Loucy (cell line): ENCODE results near the gene LRP10.

Experiments used
- H2AFZ ChIP-seq: fragments of 200-600 bp; sonication (generic); 2 replicates; pipeline ENCODE4 v1.6.0; 2016; ENCODE audit warnings: antibody characterized with exemption, mild to moderate bottlenecking, low read length, moderate library complexity
- H3F3A ChIP-seq: fragments of 200-600 bp; 2 replicates; pipeline ENCODE4 v1.6.0; 2016; ENCODE audit warnings: antibody characterized with exemption, low read depth, mild to moderate bottlenecking
- H3K27me3 ChIP-seq: fragments of 200-600 bp; sonication (generic); 2 replicates; pipeline ENCODE4 v1.6.1; 2014; ENCODE audit warnings: low read length, mild to moderate bottlenecking; ENCODE audit not compliant: insufficient read depth, poor library complexity, severe bottlenecking
- H3K36me3 ChIP-seq: fragments of 200-600 bp; sonication (generic); 2 replicates; pipeline ENCODE4 v1.6.1; 2016; ENCODE audit warnings: low read length; ENCODE audit not compliant: insufficient read depth
- H3K4me1 ChIP-seq: fragments of 200-600 bp; sonication (generic); 2 replicates; pipeline ENCODE4 v1.5.1; 2014; ENCODE audit warnings: low read length, mild to moderate bottlenecking; ENCODE audit not compliant: insufficient read depth, poor library complexity, severe bottlenecking
- H3K4me2 ChIP-seq: fragments of 200-600 bp; sonication (generic); 2 replicates; pipeline ENCODE4 v1.6.0; 2014; ENCODE audit warnings: antibody characterized with exemption, low read length, low read depth, mild to moderate bottlenecking; ENCODE audit not compliant: poor library complexity, severe bottlenecking
- H3K4me3 ChIP-seq: fragments of 200-600 bp; sonication (generic); 2 replicates; pipeline ENCODE4 v1.5.1; 2014; ENCODE audit warnings: low read length, mild to moderate bottlenecking, mixed read lengths; ENCODE audit not compliant: poor library complexity, severe bottlenecking
- H3K79me2 ChIP-seq: fragments of 200-600 bp; sonication (generic); 2 replicates; pipeline ENCODE4 v1.6.1; 2014; ENCODE audit warnings: low read length; ENCODE audit not compliant: insufficient read depth
- H3K9ac ChIP-seq: fragments of 200-600 bp; sonication (generic); 2 replicates; pipeline ENCODE4 v1.6.0; 2014; ENCODE audit warnings: mild to moderate bottlenecking, low read depth, low read length, moderate library complexity; ENCODE audit not compliant: poor library complexity, severe bottlenecking
- H3K9me2 ChIP-seq: fragments of 200-600 bp; sonication (generic); replicated peaks from 2 replicates; pipeline ENCODE4 v1.6.1; 2016; ENCODE audit warnings: low read depth, low read length, mixed read lengths
- H3K9me3 ChIP-seq: fragments of 200-600 bp; sonication (generic); 2 replicates; pipeline ENCODE4 v1.6.1; 2014; ENCODE audit warnings: mild to moderate bottlenecking, antibody characterized with exemption, low read length, low read depth; ENCODE audit not compliant: insufficient read depth
- H4K20me1 ChIP-seq: fragments of 200-600 bp; sonication (generic); 2 replicates; pipeline ENCODE4 v1.6.0; 2014; ENCODE audit warnings: antibody characterized with exemption, low read length, mild to moderate bottlenecking; ENCODE audit not compliant: insufficient read depth, poor library complexity, severe bottlenecking
- EZH2phosphoT487 ChIP-seq: fragments of 200-600 bp; IDR thresholded peaks from 2 replicates; pipeline ENCODE4 v1.6.1; 2018; ENCODE audit warnings: antibody characterized with exemption, mild to moderate bottlenecking, moderate library complexity, borderline replicate concordance
- TF ChIP-seq, protein P1 (sequence below): fragments of 200-600 bp; sonication (generic); conservative IDR thresholded peaks from 2 replicates; pipeline ENCODE4 v1.5.1; 2014; ENCODE audit warnings: mild to moderate bottlenecking, antibody characterized with exemption, low read length

LRP10 gene

DNA sequence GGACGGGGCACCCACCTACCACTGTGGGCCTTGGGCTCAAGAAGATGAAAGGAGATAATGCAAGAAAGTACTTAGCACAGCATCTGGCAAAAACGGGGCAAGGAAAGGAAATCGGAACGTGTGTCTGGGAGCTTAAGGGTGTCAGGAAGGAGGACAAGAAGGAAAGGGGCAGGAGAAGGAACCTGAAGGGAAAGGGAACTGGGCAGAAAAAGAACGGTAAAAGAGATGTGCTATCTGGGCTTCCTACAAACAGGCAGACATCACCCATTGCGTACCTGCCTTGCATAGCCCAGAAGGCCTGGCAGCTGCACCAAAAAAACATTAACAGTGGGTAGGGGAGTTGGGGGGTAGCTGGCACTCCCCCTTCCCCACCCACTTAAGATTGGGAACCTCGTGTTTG lies 10.5 kb downstream of the LRP10 start:
- H3K27me3 ChIP-seq: no peaks in the 10 kb centered on the region
- no peaks in the 10 kb centered on the region for H3F3A ChIP-seq
- no peaks in the 10 kb centered on the region for H3K9me2 ChIP-seq
- TF ChIP-seq, protein P1, sequence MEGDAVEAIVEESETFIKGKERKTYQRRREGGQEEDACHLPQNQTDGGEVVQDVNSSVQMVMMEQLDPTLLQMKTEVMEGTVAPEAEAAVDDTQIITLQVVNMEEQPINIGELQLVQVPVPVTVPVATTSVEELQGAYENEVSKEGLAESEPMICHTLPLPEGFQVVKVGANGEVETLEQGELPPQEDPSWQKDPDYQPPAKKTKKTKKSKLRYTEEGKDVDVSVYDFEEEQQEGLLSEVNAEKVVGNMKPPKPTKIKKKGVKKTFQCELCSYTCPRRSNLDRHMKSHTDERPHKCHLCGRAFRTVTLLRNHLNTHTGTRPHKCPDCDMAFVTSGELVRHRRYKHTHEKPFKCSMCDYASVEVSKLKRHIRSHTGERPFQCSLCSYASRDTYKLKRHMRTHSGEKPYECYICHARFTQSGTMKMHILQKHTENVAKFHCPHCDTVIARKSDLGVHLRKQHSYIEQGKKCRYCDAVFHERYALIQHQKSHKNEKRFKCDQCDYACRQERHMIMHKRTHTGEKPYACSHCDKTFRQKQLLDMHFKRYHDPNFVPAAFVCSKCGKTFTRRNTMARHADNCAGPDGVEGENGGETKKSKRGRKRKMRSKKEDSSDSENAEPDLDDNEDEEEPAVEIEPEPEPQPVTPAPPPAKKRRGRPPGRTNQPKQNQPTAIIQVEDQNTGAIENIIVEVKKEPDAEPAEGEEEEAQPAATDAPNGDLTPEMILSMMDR: no peak
- TF ChIP-seq EZH2phosphoT487: no peak
- H3K4me2 ChIP-seq: no peak overlapping the region
- no peaks in the 10 kb centered on the region for H4K20me1 ChIP-seq
- 0 out of 2 replicates have a peak, but pooled peaks cover 6% of the 10 kb centered on the region for H3K36me3 ChIP-seq
- no peaks in the 10 kb centered on the region for H3K4me1 ChIP-seq
- no peak overlapping the region for H3K4me3 ChIP-seq
- no peak overlapping the region for H3K9ac ChIP-seq
- H3K79me2 ChIP-seq: no peaks in the 10 kb centered on the region
- no peaks in the 10 kb centered on the region for H3K9me3 ChIP-seq
- H2AFZ ChIP-seq: no peak overlapping the region

DNA sequence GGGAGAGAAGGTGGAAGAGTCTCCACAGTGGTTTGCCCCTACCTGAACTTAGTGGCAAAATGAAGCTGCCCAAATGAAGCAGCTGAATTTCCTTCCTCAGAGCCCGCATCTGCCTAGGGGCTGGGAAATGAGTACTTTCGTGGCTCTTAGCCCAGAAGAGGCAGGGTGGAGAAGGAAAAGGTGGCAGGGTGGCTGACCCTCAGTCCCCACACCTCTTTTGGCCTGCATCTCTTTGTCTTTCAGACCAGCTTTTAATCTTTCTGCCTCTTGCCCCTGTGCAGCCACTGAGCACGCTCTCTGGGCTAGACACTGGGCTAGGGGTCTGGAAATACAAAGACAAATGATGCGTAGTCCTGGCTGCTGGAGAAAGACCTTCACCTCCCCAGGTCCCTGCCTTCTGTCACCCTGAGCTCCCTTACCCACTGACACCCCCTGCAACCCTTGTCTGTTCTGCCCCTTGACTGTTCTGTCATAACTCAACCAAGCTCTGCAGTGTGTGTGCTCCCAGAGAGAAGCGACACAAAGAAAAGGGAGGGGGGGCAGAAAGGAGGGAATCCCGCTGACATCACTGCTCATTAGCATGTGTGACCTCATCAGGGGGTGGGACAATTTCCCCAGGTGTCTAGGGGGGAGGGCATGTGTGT lies 11.1 kb downstream of the LRP10 start:
- H3K4me3 ChIP-seq: no peak overlapping the region
- TF ChIP-seq EZH2phosphoT487: no peak
- TF ChIP-seq, protein P1: no peak
- no peaks in the 10 kb centered on the region for H3K79me2 ChIP-seq
- no peak overlapping the region for H3K4me2 ChIP-seq
- no peaks in the 10 kb centered on the region for H4K20me1 ChIP-seq
- H3K9ac ChIP-seq: no peak overlapping the region
- H2AFZ ChIP-seq: no peak overlapping the region
- H3K4me1 ChIP-seq: no peaks in the 10 kb centered on the region
- no peaks in the 10 kb centered on the region for H3F3A ChIP-seq
- H3K9me2 ChIP-seq: no peaks in the 10 kb centered on the region
- no peaks in the 10 kb centered on the region for H3K9me3 ChIP-seq
- H3K36me3 ChIP-seq: 0 out of 2 replicates have a peak, but pooled peaks cover under 1% of the 10 kb centered on the region
- no peaks in the 10 kb centered on the region for H3K27me3 ChIP-seq

DNA sequence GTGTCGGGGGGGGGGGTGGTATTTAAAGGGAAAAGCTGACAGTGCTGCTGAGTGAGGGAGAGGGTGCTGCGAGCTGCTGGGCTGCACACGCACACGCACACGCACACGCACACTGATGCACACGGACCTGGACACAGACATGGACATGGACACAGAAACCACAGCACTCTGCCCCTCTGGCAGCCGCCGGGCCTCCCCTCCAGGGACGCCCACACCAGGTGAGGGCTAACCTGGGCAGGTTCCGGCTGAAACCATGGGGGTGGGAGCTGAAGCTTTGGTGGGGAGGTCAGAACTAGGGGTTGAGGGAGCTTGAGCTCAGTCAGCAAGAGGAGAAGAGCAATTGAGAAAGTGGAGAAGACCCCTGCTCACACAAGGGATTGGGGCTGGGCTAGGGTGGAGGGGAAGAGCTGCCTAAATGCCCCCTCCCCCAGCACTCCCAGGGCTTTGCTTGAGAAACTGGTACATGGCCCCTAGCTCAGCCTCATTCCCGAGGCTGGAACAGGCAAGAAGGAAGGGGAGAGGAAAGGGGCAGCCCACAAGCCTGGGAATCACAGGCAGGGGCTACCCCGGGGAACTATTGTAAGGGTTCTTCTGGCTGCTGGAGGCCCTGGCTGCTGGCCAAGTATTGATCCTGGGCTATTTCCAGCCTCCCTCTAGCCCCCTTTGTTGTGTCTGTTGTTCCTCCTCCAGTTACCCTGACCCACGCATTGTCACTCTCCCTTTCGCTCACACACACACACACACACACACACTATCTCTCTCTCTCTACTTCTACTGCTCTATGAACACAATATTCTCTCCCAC lies 11.8 kb downstream of the LRP10 start, which contains the start of gene REM2:
TSS of gene REM2 (plus strand) at position 50 of the 804 bp plus-strand sequence. CDS start at position 116, 66 bp downstream.
- Histone ChIP-seq H2AFZ (no peak within 1 kb of the TSS), H3K79me2 (no peaks in the 10 kb centered on the region), H3K4me2 (no peak within 1 kb of the TSS), H3K9me3 (no peaks in the 10 kb centered on the region), H3K4me3 (no peak within 1 kb of the TSS), H3K4me1 (no peaks in the 10 kb centered on the region), H3K36me3 (no peaks in the 10 kb centered on the region), H3K9me2 (no peaks in the 10 kb centered on the region), H4K20me1 (no peaks in the 10 kb centered on the region), H3F3A (no peaks in the 10 kb centered on the region), H3K27me3 (no peaks in the 10 kb centered on the region), H3K9ac (no peak within 1 kb of the TSS)
- TF ChIP-seq, protein P1: no peak
- no peak for TF ChIP-seq EZH2phosphoT487
